Measurements from ENCODE around the gene JDP2.

JDP2 gene

GRCh38 chr14:75409316-75410205, 18.3 kb upstream of the JDP2 start:
- no peak for DNase-seq (ENCODE audit: low read depth in 2 of 2)

- DNase-seq (ENCODE audit: low read depth in 2 of 2) = no peak
Measured at GRCh38 chr14:75411214-75411540, 16.6 kb upstream of the JDP2 start.

DNA sequence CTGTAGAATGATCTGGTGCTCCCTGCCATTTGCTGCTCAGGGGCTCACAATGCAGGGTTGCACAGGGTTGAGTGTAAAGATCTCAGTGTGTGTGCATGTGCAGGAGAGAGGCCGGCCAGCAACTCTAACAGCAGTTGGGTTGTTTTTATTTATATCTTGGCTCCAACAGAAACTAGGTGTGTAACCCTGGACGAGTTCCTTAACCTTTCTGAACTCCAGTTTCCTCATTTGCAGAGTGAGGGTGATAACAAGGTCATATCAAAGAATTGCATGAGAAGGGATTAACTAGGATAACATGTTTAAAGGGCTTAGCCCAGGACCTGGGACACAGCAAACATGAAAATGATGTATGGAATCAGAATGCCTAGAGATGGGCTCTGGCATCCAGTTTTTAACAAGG, 14.8 kb upstream of the JDP2 start:
- DNase-seq (ENCODE audit: low read depth in 2 of 2) = no peak

GRCh38 chr14:75417674-75418073, 10.1 kb upstream of the JDP2 start:
- no peak for DNase-seq (ENCODE audit: low read depth in 2 of 2)

DNA sequence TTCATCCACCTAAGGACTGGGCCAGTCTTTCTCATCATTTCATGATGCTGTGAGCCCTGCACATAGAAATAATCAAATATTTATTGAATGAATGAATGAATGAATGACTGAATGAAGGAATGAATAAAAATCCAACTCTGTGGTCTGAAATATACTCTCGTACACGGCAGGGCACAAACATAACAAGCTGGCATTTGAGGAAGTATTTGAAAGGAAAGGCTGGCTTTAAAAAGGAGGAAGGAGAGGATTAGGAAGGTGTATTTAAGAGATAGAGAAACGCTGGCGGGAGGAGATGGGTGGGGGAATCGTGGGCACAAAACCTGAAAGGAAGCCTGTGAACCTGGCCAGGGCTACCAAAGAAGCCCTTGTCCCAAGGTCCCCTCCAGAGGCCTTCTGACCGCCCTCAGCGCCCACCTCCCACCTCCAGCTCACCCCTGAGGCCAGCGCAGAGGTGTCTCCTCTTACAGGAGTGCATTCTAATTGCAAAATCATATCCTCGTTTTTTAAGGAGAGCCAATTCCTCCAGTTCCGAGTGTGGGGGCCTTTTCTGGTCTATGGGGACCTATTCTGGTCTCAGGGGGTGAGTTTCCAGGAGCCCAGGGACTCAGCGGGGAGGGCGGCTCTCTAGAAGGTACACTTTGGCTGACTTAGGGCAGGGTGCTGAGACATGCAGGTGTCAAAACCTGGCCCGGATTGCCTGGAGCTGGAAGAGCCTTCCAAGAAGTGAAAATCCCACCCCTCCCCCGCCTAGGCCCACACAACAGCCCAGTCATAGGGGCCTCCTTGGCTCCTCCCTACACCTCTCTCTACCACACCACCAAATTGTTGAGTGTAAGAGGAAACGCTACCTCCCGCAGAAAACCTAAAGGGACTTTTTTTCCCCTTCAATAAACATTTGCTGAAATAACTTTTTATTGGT, 8.7 kb upstream of the JDP2 start:
- DNase-seq (ENCODE audit: low read depth in 2 of 2) = no peak

- no peak for DNase-seq (ENCODE audit: low read depth in 2 of 2)
Measured at GRCh38 chr14:75422169-75422568, 5.7 kb upstream of the JDP2 start.

DNA sequence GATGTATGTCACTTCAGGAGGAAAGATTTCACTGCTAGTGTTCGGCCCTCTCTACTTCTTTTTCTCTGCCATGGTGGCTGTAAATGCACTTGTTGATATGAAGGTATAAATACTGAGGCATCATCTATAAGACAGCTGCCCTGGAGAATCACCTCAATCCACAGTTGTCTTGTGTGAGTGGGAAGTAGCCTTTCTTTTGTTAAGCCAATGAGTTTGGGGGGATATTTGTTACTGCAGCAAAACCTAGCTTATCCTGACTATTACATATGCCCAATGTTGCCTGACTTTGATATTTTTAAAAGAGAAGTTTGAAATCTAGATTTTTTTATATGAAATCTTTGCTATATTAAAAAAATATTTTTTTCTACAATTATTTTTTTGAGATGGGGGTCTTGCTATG, 3.3 kb upstream of the JDP2 start:
- DNase-seq (ENCODE audit: low read depth in 2 of 2) = no peak

- no peak for DNase-seq (ENCODE audit: low read depth in 2 of 2)
Measured at GRCh38 chr14:75425446-75425845, 2.4 kb upstream of the JDP2 start.

GRCh38 chr14:75426332-75427125, 1.3 kb upstream of the JDP2 start:
- DNase-seq (ENCODE audit: low read depth in 2 of 2) = no peak

- no peak for DNase-seq (ENCODE audit: low read depth in 2 of 2)
Measured at GRCh38 chr14:75427126-75427481, 718 bp upstream of the JDP2 start.

GRCh38 chr14:75428230-75429104, 645 bp downstream of the JDP2 start:
- no peak for DNase-seq (ENCODE audit: low read depth in 2 of 2)

DNA sequence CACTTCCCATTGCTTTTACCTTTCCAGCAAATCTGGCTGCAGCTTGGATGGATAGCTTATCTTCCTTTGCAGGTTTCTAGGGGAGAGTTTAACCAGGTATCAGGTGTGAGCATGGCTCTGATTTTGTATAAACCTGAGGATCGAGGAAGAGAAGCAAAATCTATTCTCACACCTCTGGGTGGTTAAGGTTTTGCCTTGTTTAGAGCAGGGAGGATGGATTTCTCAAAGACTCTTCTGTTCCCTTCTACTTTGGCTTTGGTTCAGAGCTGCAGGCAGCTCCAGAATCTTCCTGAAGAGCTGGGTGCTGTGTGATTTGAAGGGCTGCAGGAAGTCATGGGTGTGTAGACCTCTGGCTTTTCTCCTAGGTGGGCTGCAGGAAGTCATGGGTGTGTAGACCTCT, 1.7 kb downstream of the JDP2 start:
- no peak for DNase-seq (ENCODE audit: low read depth in 2 of 2)

GRCh38 chr14:75430116-75430515, 2.3 kb downstream of the JDP2 start:
- DNase-seq (ENCODE audit: low read depth in 2 of 2) = no peak

GRCh38 chr14:75430526-75430925, 2.7 kb downstream of the JDP2 start:
- DNase-seq (ENCODE audit: low read depth in 2 of 2) = no peak

DNA sequence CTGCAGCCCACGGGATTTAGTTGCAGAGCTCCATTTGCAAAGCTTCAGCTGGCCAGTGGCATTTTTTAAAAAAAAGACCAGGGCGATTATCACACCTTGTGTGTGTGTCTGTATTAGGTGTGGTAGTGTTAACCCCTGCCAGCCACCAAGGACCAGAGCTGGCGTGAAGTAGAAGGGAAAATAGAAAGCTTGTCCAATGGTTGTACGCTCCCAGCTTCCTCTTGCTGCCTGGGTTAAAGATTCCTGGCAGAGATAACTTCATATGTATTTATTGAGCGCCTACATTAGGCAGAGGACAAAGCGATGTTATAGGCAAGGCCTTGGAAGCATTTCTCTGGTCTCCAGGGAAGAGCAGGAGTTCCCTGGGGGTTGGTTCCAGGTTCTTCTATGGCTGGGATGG, 3.2 kb downstream of the JDP2 start:
- DNase-seq (ENCODE audit: low read depth in 2 of 2) = no peak

DNA sequence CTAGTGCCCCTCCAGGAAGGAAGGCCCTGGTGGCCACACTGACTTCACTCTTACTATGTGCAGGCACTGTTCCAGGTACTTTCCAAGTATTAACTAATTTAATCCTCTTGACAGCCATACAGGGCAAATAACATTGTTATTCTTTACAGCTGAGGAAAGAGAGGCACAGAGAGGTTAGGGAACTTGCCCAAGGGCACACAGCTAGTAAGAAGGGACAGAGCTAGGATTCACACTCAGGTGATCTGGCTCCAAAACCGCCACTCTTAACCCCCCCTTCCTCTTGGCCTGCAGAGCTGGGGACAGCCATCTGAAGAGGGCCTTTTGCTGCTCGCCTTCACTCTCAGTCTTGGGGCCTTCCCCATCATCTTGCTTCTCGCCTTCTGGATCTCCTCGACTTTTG, 4.0 kb downstream of the JDP2 start:
- DNase-seq (ENCODE audit: low read depth in 2 of 2) = no peak

GRCh38 chr14:75432411-75432810, 4.6 kb downstream of the JDP2 start:
- no peak for DNase-seq (ENCODE audit: low read depth in 2 of 2)

DNA sequence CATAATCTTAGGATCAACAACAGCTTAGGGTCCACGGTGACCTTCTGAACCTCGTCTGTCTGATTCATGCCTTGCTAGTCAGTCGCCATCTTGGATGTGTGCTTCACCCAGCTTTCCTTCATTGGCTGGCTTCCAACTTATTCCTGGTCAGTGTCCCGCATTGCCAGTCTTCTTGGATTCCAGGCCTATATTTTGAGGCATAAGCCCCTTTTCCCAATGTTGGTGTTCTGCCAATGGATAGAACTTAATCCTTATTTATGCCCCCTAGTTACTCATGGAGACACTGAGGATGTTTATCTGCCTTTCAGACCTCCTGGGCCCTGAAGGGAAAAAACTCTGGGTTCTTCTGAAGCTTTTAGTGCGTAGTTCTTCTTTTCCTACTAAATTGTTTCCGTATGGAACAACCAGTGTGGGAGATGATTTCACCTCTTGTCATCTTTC, 5.8 kb downstream of the JDP2 start:
- no peak for DNase-seq (ENCODE audit: low read depth in 2 of 2)

DNA sequence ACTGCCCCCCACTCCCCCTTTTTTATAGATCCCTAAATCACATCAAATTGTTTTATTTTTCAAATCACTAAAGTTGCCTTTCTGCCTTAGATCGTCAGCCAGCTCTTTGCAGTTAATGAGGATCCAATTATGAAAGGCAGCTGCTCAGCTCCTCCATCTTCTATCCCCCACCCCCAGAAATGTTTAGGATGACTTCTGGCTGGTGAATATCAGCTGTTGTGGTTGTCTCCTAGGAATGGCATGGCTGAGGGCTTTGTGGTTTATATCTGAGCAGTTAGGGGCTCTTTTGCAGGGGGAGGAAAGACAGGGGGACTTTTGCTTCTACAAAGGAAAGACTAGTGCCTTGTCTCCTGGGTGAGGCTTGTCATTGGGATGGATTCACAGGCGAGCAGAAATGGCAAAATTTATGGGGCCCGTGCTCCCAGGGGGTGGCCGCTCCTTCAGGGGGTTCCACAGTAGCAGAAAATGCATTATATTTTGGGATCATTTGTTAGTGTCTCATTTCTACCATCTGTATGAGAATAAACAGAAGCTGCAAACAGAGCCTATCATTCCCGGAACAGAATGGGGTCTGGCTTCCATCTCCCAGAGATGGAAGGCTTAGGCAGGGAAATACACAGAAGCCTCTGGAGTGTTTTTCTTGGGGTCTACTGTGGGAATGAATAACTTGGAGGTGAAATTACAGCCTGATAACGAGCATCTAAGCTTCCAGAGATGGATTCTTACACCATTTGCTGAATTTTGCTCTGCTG, 6.5 kb downstream of the JDP2 start:
- DNase-seq (ENCODE audit: low read depth in 2 of 2) = no peak

DNA sequence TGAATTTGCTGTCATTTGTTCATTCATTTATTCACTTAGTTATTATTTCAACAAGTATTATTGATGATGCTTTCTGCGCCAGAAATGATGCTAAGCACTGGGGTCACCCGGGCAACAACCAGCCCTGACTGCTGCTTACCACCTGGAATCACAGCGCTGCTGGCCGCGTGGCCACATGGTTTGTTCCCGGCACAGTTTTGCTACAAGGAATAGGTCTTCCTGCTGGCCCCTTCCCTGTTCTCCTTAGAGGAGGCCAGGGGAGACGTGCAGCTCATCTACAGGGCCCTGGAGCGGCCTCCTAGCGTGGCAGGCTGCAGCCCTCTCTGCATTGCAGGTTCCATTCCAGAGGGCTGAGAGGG, 7.0 kb downstream of the JDP2 start:
- no peak for DNase-seq (ENCODE audit: low read depth in 2 of 2)

DNA sequence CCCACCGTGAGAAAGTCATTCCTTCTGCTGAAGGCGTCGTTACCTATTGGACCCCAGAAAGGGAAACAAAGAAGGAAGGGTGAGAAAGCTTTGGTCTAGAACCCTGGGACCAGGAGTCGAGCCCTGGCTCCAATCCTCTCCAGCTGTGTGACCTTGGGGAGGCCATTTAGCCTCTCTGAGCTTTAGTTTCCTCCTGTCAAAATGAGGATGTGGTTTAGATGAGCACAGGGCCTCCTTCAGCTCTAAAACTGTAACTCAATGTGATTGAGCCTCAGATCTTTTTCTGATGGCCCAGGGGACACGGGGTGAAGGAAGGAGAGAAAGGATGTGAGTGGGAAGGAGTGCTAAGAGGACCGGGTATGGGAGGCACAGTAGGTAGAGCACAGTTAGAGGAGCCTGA, 7.7 kb downstream of the JDP2 start:
- DNase-seq (ENCODE audit: low read depth in 2 of 2) = no peak
